Breast epithelium (tissue), 3 donors: ENCODE data around the gene NELL2.

Experiments
- POLR2AphosphoS5 ChIP-seq, 3 donors: sonication (generic); formaldehyde crosslinking; IDR thresholded peaks; one replicate each; pipeline ENCODE4 v1.6.1; 2017; ENCODE audit warnings: antibody characterized with exemption in 3 of 3
- TF ChIP-seq, protein P1 (sequence below), 3 donors: fragments of 450-650 bp; IDR thresholded peaks; one replicate each; pipeline ENCODE4 v1.5.1; 2016 to 2017; ENCODE audit warnings: antibody characterized with exemption in 3 of 3, mild to moderate bottlenecking in 3 of 3, moderate library complexity in 3 of 3

- TF ChIP-seq, protein P1, sequence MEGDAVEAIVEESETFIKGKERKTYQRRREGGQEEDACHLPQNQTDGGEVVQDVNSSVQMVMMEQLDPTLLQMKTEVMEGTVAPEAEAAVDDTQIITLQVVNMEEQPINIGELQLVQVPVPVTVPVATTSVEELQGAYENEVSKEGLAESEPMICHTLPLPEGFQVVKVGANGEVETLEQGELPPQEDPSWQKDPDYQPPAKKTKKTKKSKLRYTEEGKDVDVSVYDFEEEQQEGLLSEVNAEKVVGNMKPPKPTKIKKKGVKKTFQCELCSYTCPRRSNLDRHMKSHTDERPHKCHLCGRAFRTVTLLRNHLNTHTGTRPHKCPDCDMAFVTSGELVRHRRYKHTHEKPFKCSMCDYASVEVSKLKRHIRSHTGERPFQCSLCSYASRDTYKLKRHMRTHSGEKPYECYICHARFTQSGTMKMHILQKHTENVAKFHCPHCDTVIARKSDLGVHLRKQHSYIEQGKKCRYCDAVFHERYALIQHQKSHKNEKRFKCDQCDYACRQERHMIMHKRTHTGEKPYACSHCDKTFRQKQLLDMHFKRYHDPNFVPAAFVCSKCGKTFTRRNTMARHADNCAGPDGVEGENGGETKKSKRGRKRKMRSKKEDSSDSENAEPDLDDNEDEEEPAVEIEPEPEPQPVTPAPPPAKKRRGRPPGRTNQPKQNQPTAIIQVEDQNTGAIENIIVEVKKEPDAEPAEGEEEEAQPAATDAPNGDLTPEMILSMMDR (IDR thresholded peaks at IDR 0.05): no peak
- TF ChIP-seq POLR2AphosphoS5 (IDR thresholded peaks at IDR 0.05): no peak
Measured at GRCh38 chr12:44780221-44780790, 95.8 kb downstream of the NELL2 start.
